GM18873 (cell line): Measurements from ENCODE around the gene NAP1L1.
A peak's percentile ranks its signal among the peaks of the same experiment; 100 is the strongest.

ENCODE experiments used
- ATAC-seq: cut with Tn5 transposase; IDR thresholded peaks from one replicate; pipeline ENCODE4 v1.9.1; 2021; ENCODE audit warnings: mild to moderate bottlenecking, moderate library complexity, moderate number of reproducible peaks; ENCODE audit not compliant: unreplicated experiment, low FRiP score

NAP1L1 gene

DNA sequence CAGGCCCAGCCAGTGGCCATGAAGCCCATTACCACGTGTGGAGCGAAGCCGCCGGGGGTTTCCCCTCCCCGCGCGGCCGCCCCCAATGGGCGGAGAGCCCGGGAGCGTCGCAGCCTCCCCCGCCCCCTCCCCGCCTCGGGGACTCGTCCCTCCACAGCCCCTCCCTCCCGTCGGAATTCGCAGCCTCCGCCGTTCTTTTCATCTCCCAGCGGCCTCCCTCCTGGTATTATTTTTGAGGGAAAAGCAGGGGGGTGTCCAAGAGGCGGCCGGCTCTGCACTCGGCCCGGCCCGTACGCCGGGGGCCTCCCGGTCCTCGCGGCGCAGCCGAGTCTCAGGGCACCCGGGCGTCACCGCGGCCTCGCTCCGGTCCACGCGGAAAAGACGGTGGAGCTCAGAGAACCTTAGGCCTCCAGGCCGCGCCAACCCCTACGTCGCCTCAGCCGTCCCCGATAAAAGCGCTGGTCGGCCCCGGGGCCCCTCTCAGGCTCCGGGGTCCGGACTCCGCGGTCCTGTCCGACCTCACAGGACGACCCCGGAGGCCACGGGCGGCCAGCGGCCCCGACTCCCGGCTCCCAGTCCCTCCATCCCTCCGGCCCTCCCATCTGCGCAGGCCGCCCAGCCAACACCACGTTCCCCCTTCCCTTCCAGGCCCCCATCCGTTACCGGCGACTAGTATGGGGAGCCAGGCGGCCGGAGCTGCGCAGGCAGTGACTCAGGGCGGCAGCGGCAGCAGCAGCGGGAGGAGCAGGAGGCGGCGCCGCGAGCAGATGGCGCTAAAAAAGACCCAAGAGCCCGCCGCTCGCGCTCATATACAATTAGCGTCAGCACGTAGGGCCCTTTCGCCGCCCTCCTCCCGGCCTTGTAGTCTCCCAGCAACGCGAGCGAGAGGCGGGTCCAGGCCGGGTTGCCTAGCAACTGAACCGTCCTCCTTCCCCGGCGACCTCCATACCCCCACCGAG is at the start of gene NAP1L1:
Gene NAP1L1, minus strand, starts transcription at position 782 of the 959 bp plus-strand sequence. CDS start 10,466 bp downstream, outside the sequence.
- ATAC-seq, result peak; percentile 93

- ATAC-seq, result no peak
Observed at GRCh38 chr12:76127588-76127987, 43.1 kb upstream of the NAP1L1 start.

- ATAC-seq, result no peak
Observed at GRCh38 chr12:76124456-76124855, 40.0 kb upstream of the NAP1L1 start.

GRCh38 chr12:76123259-76124212 is 39.1 kb upstream of the NAP1L1 start:
- no peak for ATAC-seq

DNA sequence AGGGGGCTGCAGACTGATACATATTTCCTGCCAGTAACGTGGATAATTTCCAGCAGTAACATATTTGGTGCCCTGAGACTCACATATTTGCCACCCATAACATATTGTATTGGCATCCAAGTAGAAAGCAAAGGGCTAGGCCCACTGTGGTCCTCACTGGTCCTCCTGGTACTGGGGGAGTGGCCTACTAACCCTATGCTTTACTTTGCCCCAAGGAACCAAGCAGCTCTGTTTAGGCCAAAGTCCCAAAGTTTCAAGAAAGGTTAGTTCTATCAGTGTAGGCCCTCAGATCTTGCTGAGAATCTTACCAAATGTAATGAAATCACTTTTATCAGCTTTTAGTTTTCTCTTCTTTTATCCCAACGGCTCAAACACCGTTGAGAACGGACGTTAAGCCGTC is 35.4 kb upstream of the NAP1L1 start:
- ATAC-seq, result no peak

GRCh38 chr12:76117751-76118150 is 33.3 kb upstream of the NAP1L1 start:
- ATAC-seq, result no peak

DNA sequence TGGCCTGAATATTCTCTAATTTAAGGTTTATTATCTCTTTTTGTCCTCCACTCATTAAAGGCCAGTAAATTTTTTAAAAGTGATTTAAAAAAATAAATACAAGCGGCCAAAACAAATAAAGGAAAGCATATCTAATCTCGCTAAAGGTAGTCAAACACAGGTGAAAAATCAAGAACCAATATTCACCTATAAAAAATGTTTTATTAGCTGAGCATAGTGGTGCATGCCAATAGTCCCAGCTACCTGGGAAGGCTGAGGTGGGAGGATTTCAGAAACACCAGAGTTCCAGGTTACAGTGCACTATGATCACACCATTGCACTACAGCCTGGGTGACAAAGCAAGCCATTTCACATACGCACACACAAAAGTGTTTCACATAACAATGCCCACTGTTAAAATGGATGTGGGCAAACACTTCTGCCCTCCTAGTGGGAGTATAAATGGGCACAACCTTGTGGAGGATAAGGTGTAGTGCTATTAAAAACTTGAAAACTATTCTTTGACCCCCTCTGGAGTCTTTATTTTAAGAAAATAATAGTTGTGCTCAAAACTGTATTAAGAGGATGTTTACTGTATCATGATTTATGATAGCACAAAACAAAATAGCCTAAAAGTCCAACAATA is 32.7 kb upstream of the NAP1L1 start:
- ATAC-seq, result no peak

DNA sequence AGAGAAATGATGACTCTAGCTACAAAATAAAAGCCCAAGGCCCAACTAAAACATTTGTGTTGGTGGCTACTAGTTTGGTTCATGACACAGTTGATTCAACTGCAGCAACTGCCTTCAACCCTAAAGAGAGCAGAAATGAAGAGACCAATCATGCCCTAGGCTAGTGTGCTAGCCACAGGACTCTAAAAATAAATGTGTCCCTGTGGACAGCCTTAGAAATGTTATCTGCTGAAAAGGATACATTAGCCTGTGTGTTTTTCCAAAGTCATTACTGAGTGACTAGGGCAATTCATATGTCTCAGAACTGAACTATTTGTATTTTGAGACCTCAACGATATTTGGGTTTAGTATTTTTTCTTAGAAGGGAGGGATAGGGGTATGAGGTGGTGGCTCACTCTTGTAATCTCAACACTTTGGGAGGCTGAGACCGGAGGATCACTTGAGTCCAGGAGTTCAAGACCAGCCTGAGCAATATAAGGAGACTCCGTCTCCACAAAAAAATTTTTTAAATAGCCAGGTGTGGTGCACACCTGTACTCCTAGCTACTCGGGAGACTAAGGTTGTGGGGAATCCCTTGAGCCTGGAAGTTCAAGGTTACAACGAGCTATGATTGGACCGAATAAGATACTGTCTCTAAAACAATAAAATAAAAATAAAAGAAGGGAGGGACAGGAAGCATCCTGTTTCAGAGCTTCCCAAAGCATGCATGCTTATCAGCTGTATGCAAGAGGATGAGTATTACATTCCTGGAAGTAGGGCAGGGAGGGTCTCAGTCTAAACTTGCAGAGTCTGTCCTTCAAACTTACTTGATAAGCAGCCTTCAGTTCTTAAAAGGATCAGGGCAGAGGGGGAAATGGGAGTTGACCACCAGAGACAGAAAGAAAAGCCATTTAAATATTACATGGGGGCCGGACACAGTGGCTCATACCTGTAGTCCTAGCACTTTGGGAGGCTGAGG is 29.6 kb upstream of the NAP1L1 start:
- ATAC-seq, result no peak

- no peak for ATAC-seq
Observed at GRCh38 chr12:76111209-76111749, 26.8 kb upstream of the NAP1L1 start.

DNA sequence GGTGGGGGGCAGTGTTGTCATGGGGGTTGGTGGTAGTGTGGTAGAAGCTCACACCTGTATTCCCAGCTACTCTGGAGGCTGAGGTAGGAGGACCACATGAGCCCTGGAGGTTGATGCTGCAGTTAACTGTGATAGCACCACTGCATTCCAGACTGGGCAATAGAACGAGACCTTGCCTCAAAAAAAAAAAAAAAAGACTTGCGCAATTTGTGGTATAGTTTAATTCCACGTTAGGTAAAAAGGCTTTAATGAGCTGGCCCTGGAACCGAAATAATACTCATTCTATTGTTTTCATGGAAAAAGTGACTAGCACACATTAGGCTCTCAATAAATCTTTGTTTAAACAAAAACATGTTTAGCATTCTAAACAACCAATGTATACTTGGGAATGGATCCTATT is 25.4 kb upstream of the NAP1L1 start:
- no peak for ATAC-seq

DNA sequence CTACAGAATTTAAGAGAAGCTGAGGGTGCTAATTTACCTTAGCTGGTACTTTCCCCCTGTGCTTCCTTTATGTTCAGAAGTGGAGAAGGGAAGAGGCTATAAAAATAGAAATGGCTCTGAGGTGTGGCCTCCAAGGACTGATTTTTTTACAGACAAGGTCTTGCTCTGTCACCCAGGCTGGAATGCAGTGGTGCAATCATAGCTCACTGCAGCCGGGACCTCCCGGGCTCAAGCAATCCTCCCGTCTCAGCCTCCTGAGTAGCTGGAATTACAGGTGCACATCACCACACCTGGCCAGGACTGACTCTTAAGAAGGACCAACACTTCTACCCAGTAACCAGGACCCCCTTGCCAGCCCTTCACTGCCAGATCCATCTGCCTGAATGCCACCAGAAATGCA is 23.9 kb upstream of the NAP1L1 start:
- no peak for ATAC-seq

GRCh38 chr12:76106631-76107030 is 22.1 kb upstream of the NAP1L1 start:
- ATAC-seq, result no peak

DNA sequence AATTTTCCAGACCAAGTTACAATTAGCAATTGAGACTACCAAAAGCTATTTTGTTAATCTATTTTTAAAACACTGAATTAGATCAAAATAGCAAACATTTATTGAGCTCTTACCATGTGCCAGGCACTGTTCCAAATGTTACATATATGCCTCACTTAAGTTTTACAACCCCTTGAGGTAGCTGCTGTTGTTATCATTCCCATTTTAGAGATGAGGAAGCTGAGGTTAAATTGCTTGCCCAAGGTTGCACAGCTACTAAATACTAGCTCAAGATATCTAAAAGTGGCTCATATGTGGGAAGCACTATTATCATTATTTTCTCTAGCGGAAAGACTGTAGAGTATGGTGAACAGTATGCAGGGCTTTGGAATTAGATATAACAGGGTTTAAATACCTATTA is 19.5 kb upstream of the NAP1L1 start:
- no peak for ATAC-seq

DNA sequence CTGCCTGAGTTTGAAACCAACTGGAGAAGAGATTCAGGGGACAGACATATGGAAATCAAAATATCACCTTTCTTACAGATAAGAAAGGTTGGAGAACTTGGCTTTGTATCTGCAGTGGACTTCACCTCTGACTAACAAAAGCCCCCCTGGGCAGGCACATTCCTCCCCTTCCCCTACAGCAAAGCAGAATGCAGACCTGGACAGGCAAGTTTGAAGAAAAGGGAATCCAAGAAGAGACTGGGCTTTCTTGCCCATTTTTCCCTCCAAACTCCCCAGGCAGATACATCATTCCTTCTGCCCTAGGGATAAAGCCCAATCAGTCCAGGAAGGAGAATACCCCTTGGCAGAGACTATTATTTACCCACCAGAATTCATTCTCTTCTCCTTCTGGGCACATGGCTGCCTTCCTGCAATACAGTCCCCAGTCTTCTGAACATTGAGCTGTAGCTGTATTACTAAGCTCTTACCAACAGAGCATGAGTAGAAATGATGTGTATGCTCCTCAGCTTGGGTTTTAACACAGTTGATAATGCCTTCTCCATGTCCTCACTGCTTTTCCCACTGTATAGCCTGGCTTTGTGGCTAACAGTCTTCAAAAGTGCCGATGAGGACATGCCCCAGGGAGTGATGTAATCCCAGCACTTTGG is 17.4 kb upstream of the NAP1L1 start:
- ATAC-seq, result no peak

GRCh38 chr12:76096079-76096646 is 11.7 kb upstream of the NAP1L1 start:
- ATAC-seq, result no peak

- ATAC-seq, result no peak
Observed at GRCh38 chr12:76094754-76095153, 10.3 kb upstream of the NAP1L1 start.

GRCh38 chr12:76091246-76091754 is 6.8 kb upstream of the NAP1L1 start:
- ATAC-seq, result no peak

DNA sequence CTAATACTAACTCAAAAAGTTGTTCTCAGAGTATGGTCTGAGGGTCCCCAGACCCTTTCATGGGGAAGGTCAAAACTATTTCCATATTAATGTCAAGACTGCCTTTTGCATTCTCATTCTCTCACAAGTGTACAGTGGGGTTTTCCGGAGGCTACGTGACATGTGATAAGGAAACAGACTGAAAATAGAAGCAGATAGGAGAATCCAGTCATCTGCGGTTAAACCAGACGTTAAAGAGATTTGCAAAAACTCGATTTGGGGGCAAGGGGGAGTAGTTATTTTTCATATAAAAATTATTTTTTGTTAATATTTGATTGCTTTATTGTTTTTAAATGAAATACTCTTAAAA is 1.0 kb upstream of the NAP1L1 start:
- no peak for ATAC-seq
